HepG2 (cell line): ENCODE measurements around the gene CYSRT1. TPM values are rescaled to one million over a fixed set of nuclear protein-coding genes. Genes with fewer than 3 reads are reported as not detected.

Source experiments
- ATAC-seq: fragments of 200-7000 bp; cut with Tn5 transposase; 3 replicates; pipeline ENCODE4 v1.9.1; 2020; ENCODE audit warnings: mild to moderate bottlenecking, moderate library complexity
- BruUV-seq: library from RNA; stranded (reverse); fragments of 400-500 nt; replicated peaks from 2 replicates; lab custom pipeline; 2021; lab: Mats Ljungman, UMichigan
- CTCF ChIA-PET: fragments of 300-600 bp; formaldehyde crosslinking; extraction: SDS; loops from one replicate; lab custom pipeline; 2021; ENCODE audit warnings: low total read pairs, inconsistent platforms, low intra/inter-chr PET ratio; lab: Yijun Ruan, JAX
- POLR2A ChIA-PET: fragments of 350-600 bp; sonication (Branson Sonifier 250); formaldehyde crosslinking; loops from one replicate; lab custom pipeline; 2020; ENCODE audit warnings: antibody characterized with exemption, inconsistent platforms; lab: Yijun Ruan, JAX
- DNase-seq: peaks from one replicate; pipeline ENCODE4 v3.0.0-alpha.2; 2015; ENCODE audit warnings: low spot score
- FAIRE-seq: peaks from 3 replicates; lab custom pipeline; 2011; peaks lifted over from hg19 to GRCh38; lab: Jason Lieb, UNC
- H2AFZ ChIP-seq: one replicate; pipeline ENCODE4 v1.6.1; 2011; ENCODE audit warnings: low read length, inconsistent platforms
- H3K27ac ChIP-seq: fragments of 300-600 bp; 3 replicates; pipeline ENCODE4 v1.8.0; 2011; ENCODE audit warnings: mixed run types, mild to moderate bottlenecking, mixed read lengths, low read length, inconsistent platforms; ENCODE audit not compliant: insufficient read depth; ENCODE audit errors: extremely low read length
- H3K27me3 ChIP-seq, 2 experiments: fragments of 200-600 bp in 1 of 2; 2 replicates in 1 of 2; 3 replicates in 1 of 2; pipeline versions ENCODE4 v1.6.0 to v1.8.0; 2011; ENCODE audit warnings: low read length in 2 of 2, mild to moderate bottlenecking in 2 of 2, moderate library complexity in 2 of 2, inconsistent platforms in 1 of 2; ENCODE audit not compliant: insufficient read depth in 2 of 2, control insufficient read depth in 1 of 2
- H3K36me3 ChIP-seq, 2 experiments: fragments of 200-600 bp in 1 of 2; replicated peaks in 1 of 2; 2 replicates in 1 of 2; 3 replicates in 1 of 2; pipeline versions ENCODE4 v1.5.1 to v1.8.0; 2011; ENCODE audit warnings: low read length in 2 of 2, inconsistent platforms in 1 of 2; ENCODE audit not compliant: insufficient read depth in 2 of 2, control insufficient read depth in 1 of 2
- H3K4me1 ChIP-seq: 2 replicates; pipeline ENCODE4 v1.5.1; 2012; ENCODE audit warnings: low read length, inconsistent platforms; ENCODE audit not compliant: insufficient read depth
- H3K4me2 ChIP-seq: 2 replicates; pipeline ENCODE4 v1.6.0; 2011; ENCODE audit warnings: low read depth, low read length, inconsistent platforms
- H3K4me3 ChIP-seq, 3 experiments: fragments of 200-600 bp in 1 of 3; sonication (generic), shearing (Covaris generic) in 1 of 3; replicated peaks in 1 of 3; 2 replicates each; pipeline ENCODE4 v1.5.1; 2011 to 2016; ENCODE audit warnings: low read length in 3 of 3, inconsistent platforms in 2 of 3, low read depth in 2 of 3, mild to moderate bottlenecking in 2 of 3, control low read depth in 1 of 3, mixed read lengths in 1 of 3; ENCODE audit not compliant: insufficient read depth in 1 of 3
- H3K79me2 ChIP-seq: one replicate; pipeline ENCODE4 v1.6.1; 2011; ENCODE audit warnings: low read length, inconsistent platforms; ENCODE audit not compliant: insufficient read depth
- H3K9ac ChIP-seq: 2 replicates; pipeline ENCODE4 v1.6.0; 2011; ENCODE audit warnings: mild to moderate bottlenecking, low read depth, low read length, inconsistent platforms; ENCODE audit not compliant: insufficient read depth
- H3K9me3 ChIP-seq: 2 replicates; pipeline ENCODE4 v1.5.1; 2012; ENCODE audit warnings: mild to moderate bottlenecking, low read length
- H4K20me1 ChIP-seq: 2 replicates; pipeline ENCODE4 v1.6.0; 2011; ENCODE audit warnings: inconsistent platforms, mild to moderate bottlenecking, low read length, moderate library complexity; ENCODE audit not compliant: insufficient read depth
- AGO2 ChIP-seq: fragments of 200-400 bp; formaldehyde crosslinking; optimal IDR thresholded peaks from 2 replicates; pipeline ENCODE3; 2017; ENCODE audit warnings: mild to moderate bottlenecking, low read depth, low read length, moderate library complexity
- GATAD2A ChIP-seq: IDR thresholded peaks from 2 replicates; pipeline ENCODE4 v1.6.1; 2016
- HNRNPH1 ChIP-seq: fragments of 200-400 bp; formaldehyde crosslinking; optimal IDR thresholded peaks from 2 replicates; pipeline ENCODE3; 2017; ENCODE audit warnings: mild to moderate bottlenecking, low read depth, low read length
- HNRNPL ChIP-seq: fragments of 200-400 bp; formaldehyde crosslinking; IDR thresholded peaks from 2 replicates; pipeline ENCODE4 v1.6.1; 2017; ENCODE audit warnings: mild to moderate bottlenecking, low read depth, low read length
- HOXA3 ChIP-seq: sonication (generic); formaldehyde crosslinking; IDR thresholded peaks from 2 replicates; pipeline ENCODE4 v1.5.0; 2020; ENCODE audit warnings: missing genetic modification reagents
- ISL2 ChIP-seq: sonication (generic); formaldehyde crosslinking; IDR thresholded peaks from 2 replicates; pipeline ENCODE4 v1.5.0; 2020; ENCODE audit warnings: missing genetic modification reagents
- POLR2AphosphoS2 ChIP-seq: IDR thresholded peaks from 2 replicates; pipeline ENCODE4 v1.6.1; 2011; ENCODE audit warnings: low read depth, low read length, improper control_type of control experiment
- RBFOX2 ChIP-seq: fragments of 200-400 bp; formaldehyde crosslinking; IDR thresholded peaks from 2 replicates; pipeline ENCODE4 v1.6.1; 2017; ENCODE audit warnings: low read depth, mild to moderate bottlenecking, low read length
- SMARCC2 ChIP-seq: fragments of 450-650 bp; IDR thresholded peaks from 2 replicates; pipeline ENCODE4 v1.6.1; 2017; ENCODE audit warnings: antibody characterized with exemption, mild to moderate bottlenecking
- ZMYM4 ChIP-seq: sonication (generic); formaldehyde crosslinking; IDR thresholded peaks from 2 replicates; pipeline ENCODE4 v1.8.1; 2023; ENCODE audit warnings: mild to moderate bottlenecking, missing genetic modification reagents
- WGBS: methylation state at CpG from one replicate; pipeline ENCODE4 v1.1.6; 2017; ENCODE audit warnings: low lambda C conversion rate; 5-methylcytosine and 5-hydroxymethylcytosine counted together
- in situ Hi-C: cut with HindIII; loops from 2 replicates; pipeline ENCODE4 v1.10.0; 2017; ENCODE audit warnings: low pct_unique_long_range_greater_than_20kb; ENCODE audit not compliant: extremely low pct_ligation_motif_present
- intact Hi-C: fragments of 100-400 bp; cut with micrococcal nuclease; formaldehyde crosslinking; loops from one replicate; pipeline ENCODE4 v1.10.0; 2022; ENCODE audit not compliant: unreplicated experiment
- polyA plus RNA-seq, 8 experiments: library from polyadenylated mRNA; depleted of rRNA in 3 of 8; stranded (reverse) in 7 of 8; unstranded in 1 of 8; fragments of >200 nt; fragmentation: Illumina TruSeq in 4 of 8; extraction: Trizol in 4 of 8; gene quantifications; 2 replicates each; pipeline versions ENCODE4 v1.2.1 to v1.2.3, GENCODE V29; 2011 to 2016; ENCODE audit warnings: low read depth in 4 of 8, missing spikeins in 1 of 8, mixed read lengths in 1 of 8; ENCODE audit not compliant: insufficient read depth in 1 of 8
- total RNA-seq, 5 experiments: library from RNA; depleted of rRNA; stranded (reverse); fragments of >200 nt; fragmentation: Illumina TruSeq; extraction: Trizol; gene quantifications; 2 replicates each; pipeline ENCODE4 v1.2.3, GENCODE V29; 2016; ENCODE audit warnings: low read depth in 1 of 5
- TF ChIP-seq, protein P1 (sequence below): sonication (generic); formaldehyde crosslinking; IDR thresholded peaks from 2 replicates; pipeline ENCODE4 v1.5.1; 2020; ENCODE audit warnings: mild to moderate bottlenecking, missing genetic modification reagents, moderate library complexity
- TF ChIP-seq, protein P2 (sequence below): sonication (generic); formaldehyde crosslinking; IDR thresholded peaks from 2 replicates; pipeline ENCODE4 v1.4.0; 2020; ENCODE audit warnings: missing genetic modification reagents
- TF ChIP-seq, protein P3 (sequence below): sonication (generic); formaldehyde crosslinking; IDR thresholded peaks from 2 replicates; pipeline ENCODE4 v1.8.0; 2022; ENCODE audit warnings: mild to moderate bottlenecking, missing genetic modification reagents; ENCODE audit not compliant: insufficient replicate concordance

The CYSRT1 gene
- total and polyA plus RNA-seq, 2 of the 13 experiments (the other 11 are each of a cell fraction or from before 2014, with no cell fraction given) = 1.5 to 2.1 TPM

DNA sequence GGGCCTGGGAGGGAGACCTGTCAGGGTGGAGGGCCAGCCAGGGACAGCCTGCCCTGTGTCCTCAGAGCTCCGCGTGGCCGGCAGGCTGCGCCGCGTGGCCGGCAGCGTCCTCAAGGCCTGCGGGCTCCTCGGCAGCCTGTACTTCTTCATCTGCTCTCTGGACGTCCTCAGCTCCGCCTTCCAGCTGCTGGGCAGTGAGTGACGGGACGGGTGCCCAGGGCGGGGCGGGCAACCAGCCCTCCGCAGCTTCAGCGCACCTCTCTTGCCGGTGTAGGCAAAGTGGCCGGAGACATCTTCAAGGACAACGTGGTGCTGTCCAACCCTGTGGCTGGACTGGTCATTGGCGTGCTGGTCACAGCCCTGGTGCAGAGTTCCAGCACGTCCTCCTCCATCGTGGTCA, 7.5 kb downstream of the CYSRT1 start:
- Histone ChIP-seq H2AFZ (no peak overlapping the region), H3K27ac (no peak overlapping the region), H4K20me1 (no peaks in the 10 kb centered on the region), H3K9ac (no peak overlapping the region), H3K4me3 (no peak overlapping the region), H3K36me3 (no peaks in the 10 kb centered on the region), H3K9me3 (no peaks in the 10 kb centered on the region), H3K79me2 (peaks cover 8% of the 10 kb centered on the region), H3K27me3 (no peaks in the 10 kb centered on the region), H3K4me2 (no peak overlapping the region), H3K4me1 (peaks cover 65% of the 10 kb centered on the region)
- TF ChIP-seq RBFOX2 (0 out of 2 replicates have a peak, but pooled peaks have one; percentile 14), POLR2AphosphoS2 (no peak)
- intact Hi-C loops = no loop called here
- ATAC-seq (no peak), FAIRE-seq (no peak), DNase-seq (no peak)
- in situ Hi-C loops = no loop called here
- BruUV-seq = no TSS peak
- CTCF ChIA-PET = no interaction called here
- POLR2A ChIA-PET = no interaction called here
- WGBS = 96% methylated on average over 10 of the region's 24 CpGs

DNA sequence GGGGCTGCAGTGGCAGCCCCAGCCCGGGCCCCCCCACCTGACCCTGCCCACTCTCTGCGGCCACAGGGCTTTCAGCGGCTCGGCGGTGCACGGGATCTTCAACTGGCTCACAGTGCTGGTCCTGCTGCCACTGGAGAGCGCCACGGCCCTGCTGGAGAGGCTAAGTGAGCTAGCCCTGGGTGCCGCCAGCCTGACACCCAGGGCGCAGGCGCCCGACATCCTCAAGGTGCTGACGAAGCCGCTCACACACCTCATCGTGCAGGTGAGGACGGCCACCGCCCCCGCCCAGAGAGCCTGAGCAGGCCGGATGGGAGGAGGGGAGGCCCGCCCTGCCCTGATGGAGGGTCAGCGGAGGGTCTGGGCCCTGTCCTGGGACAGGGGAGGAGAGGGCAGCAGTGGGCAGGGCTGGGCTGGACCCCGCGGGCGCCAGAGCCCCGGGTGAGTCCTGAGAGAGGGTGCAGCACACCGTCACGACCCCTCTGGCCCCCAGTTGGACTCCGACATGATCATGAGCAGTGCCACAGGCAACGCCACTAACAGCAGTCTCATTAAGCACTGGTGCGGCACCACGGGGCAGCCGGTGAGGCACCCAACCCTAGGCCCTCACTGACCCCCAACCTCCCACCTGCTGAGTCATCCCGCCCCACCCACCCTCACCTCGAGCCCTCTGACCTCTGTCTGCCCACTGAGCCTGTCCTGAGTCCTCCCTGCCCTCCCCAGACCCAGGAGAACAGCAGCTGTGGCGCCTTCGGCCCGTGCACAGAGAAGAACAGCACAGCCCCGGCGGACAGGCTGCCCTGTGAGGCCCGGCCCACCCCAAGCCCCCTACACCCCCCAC, 8.4 kb downstream of the CYSRT1 start:
- H3K9ac ChIP-seq = no peak overlapping the region
- FAIRE-seq (no peak), DNase-seq (no peak), ATAC-seq (no peak)
- peaks cover 8% of the 10 kb centered on the region for H3K79me2 ChIP-seq
- POLR2A ChIA-PET = interaction anchor here (1.0 to 4.1 kb wide), 4 partner anchors 9 to 43 kb away, joined by 3 to 45 read pairs (median 16); partner anchors contain the start of genes CYSRT1, NELFB and RNF208
- H3K36me3 ChIP-seq = no peaks in the 10 kb centered on the region
- in situ Hi-C loops = no loop called here
- no TSS peak for BruUV-seq
- H3K9me3 ChIP-seq = no peaks in the 10 kb centered on the region
- H3K4me1 ChIP-seq = peaks cover 67% of the 10 kb centered on the region
- peak overlapping the region; percentile 25; the same call in 1 of the 2 replicates for H3K4me2 ChIP-seq
- intact Hi-C loops = no loop called here
- CTCF ChIA-PET = no interaction called here
- H3K27me3 ChIP-seq = no peaks in the 10 kb centered on the region
- no CpG with 5 or more reads among the region's 40 CpGs for WGBS
- no peak overlapping the region for H2AFZ ChIP-seq
- no peak overlapping the region for H3K27ac ChIP-seq
- no peaks in the 10 kb centered on the region for H4K20me1 ChIP-seq
- H3K4me3 ChIP-seq = peak overlapping the region in 2 of 3 experiments; percentile 39 to 67; a peak in 3 of 6 replicates
- no peak for TF ChIP-seq GATAD2A
- TF ChIP-seq AGO2 = peak; percentile 29
- TF ChIP-seq SMARCC2 = no peak
- TF ChIP-seq, protein P1, sequence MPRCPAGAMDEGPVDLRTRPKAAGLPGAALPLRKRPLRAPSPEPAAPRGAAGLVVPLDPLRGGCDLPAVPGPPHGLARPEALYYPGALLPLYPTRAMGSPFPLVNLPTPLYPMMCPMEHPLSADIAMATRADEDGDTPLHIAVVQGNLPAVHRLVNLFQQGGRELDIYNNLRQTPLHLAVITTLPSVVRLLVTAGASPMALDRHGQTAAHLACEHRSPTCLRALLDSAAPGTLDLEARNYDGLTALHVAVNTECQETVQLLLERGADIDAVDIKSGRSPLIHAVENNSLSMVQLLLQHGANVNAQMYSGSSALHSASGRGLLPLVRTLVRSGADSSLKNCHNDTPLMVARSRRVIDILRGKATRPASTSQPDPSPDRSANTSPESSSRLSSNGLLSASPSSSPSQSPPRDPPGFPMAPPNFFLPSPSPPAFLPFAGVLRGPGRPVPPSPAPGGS (CRISPR knock-in tag) = no peak
- TF ChIP-seq HOXA3 = no peak
- TF ChIP-seq, protein P2, sequence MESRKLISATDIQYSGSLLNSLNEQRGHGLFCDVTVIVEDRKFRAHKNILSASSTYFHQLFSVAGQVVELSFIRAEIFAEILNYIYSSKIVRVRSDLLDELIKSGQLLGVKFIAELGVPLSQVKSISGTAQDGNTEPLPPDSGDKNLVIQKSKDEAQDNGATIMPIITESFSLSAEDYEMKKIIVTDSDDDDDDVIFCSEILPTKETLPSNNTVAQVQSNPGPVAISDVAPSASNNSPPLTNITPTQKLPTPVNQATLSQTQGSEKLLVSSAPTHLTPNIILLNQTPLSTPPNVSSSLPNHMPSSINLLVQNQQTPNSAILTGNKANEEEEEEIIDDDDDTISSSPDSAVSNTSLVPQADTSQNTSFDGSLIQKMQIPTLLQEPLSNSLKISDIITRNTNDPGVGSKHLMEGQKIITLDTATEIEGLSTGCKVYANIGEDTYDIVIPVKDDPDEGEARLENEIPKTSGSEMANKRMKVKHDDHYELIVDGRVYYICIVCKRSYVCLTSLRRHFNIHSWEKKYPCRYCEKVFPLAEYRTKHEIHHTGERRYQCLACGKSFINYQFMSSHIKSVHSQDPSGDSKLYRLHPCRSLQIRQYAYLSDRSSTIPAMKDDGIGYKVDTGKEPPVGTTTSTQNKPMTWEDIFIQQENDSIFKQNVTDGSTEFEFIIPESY (CRISPR knock-in tag) = peak; percentile 90
- TF ChIP-seq HNRNPH1 = no peak
- TF ChIP-seq ISL2 (CRISPR knock-in tag) = no peak
- TF ChIP-seq HNRNPL = 0 out of 2 replicates have a peak, but pooled peaks have one; percentile 36
- no peak for TF ChIP-seq ZMYM4 (CRISPR knock-in tag)
- TF ChIP-seq, protein P3, sequence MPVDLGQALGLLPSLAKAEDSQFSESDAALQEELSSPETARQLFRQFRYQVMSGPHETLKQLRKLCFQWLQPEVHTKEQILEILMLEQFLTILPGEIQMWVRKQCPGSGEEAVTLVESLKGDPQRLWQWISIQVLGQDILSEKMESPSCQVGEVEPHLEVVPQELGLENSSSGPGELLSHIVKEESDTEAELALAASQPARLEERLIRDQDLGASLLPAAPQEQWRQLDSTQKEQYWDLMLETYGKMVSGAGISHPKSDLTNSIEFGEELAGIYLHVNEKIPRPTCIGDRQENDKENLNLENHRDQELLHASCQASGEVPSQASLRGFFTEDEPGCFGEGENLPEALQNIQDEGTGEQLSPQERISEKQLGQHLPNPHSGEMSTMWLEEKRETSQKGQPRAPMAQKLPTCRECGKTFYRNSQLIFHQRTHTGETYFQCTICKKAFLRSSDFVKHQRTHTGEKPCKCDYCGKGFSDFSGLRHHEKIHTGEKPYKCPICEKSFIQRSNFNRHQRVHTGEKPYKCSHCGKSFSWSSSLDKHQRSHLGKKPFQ = no peak
